HepG2 (cell line): Measurements from ENCODE around the gene PKD2L1. TPM values are rescaled to one million over a fixed set of nuclear protein-coding genes. Genes with fewer than 3 reads are reported as not detected.
A peak's percentile ranks its signal among the peaks of the same experiment; 100 is the strongest.

Source experiments
- ATAC-seq: fragments of 200-7000 bp; cut with Tn5 transposase; 3 replicates; pipeline ENCODE4 v1.9.1; 2020; ENCODE audit warnings: mild to moderate bottlenecking, moderate library complexity
- BruUV-seq: library from RNA; stranded (reverse); fragments of 400-500 nt; replicated peaks from 2 replicates; lab custom pipeline; 2021; lab: Mats Ljungman, UMichigan
- CTCF ChIA-PET: fragments of 300-600 bp; formaldehyde crosslinking; extraction: SDS; loops from one replicate; lab custom pipeline; 2021; ENCODE audit warnings: low total read pairs, inconsistent platforms, low intra/inter-chr PET ratio; lab: Yijun Ruan, JAX
- POLR2A ChIA-PET: fragments of 350-600 bp; sonication (Branson Sonifier 250); formaldehyde crosslinking; loops from one replicate; lab custom pipeline; 2020; ENCODE audit warnings: antibody characterized with exemption, inconsistent platforms; lab: Yijun Ruan, JAX
- DNase-seq: peaks from one replicate; pipeline ENCODE4 v3.0.0-alpha.2; 2015; ENCODE audit warnings: low spot score
- FAIRE-seq: peaks from 3 replicates; lab custom pipeline; 2011; peaks lifted over from hg19 to GRCh38; lab: Jason Lieb, UNC
- H2AFZ ChIP-seq: one replicate; pipeline ENCODE4 v1.6.1; 2011; ENCODE audit warnings: low read length, inconsistent platforms
- H3K27ac ChIP-seq: fragments of 300-600 bp; 3 replicates; pipeline ENCODE4 v1.8.0; 2011; ENCODE audit warnings: mixed run types, mild to moderate bottlenecking, mixed read lengths, low read length, inconsistent platforms; ENCODE audit not compliant: insufficient read depth; ENCODE audit errors: extremely low read length
- H3K27me3 ChIP-seq, 2 experiments: fragments of 200-600 bp in 1 of 2; 2 replicates in 1 of 2; 3 replicates in 1 of 2; pipeline versions ENCODE4 v1.6.0 to v1.8.0; 2011; ENCODE audit warnings: low read length in 2 of 2, mild to moderate bottlenecking in 2 of 2, moderate library complexity in 2 of 2, inconsistent platforms in 1 of 2; ENCODE audit not compliant: insufficient read depth in 2 of 2, control insufficient read depth in 1 of 2
- H3K36me3 ChIP-seq, 2 experiments: fragments of 200-600 bp in 1 of 2; replicated peaks in 1 of 2; 2 replicates in 1 of 2; 3 replicates in 1 of 2; pipeline versions ENCODE4 v1.5.1 to v1.8.0; 2011; ENCODE audit warnings: low read length in 2 of 2, inconsistent platforms in 1 of 2; ENCODE audit not compliant: insufficient read depth in 2 of 2, control insufficient read depth in 1 of 2
- H3K4me1 ChIP-seq: 2 replicates; pipeline ENCODE4 v1.5.1; 2012; ENCODE audit warnings: low read length, inconsistent platforms; ENCODE audit not compliant: insufficient read depth
- H3K4me2 ChIP-seq: 2 replicates; pipeline ENCODE4 v1.6.0; 2011; ENCODE audit warnings: low read depth, low read length, inconsistent platforms
- H3K4me3 ChIP-seq, 3 experiments: fragments of 200-600 bp in 1 of 3; sonication (generic), shearing (Covaris generic) in 1 of 3; replicated peaks in 1 of 3; 2 replicates each; pipeline ENCODE4 v1.5.1; 2011 to 2016; ENCODE audit warnings: low read length in 3 of 3, inconsistent platforms in 2 of 3, low read depth in 2 of 3, mild to moderate bottlenecking in 2 of 3, control low read depth in 1 of 3, mixed read lengths in 1 of 3; ENCODE audit not compliant: insufficient read depth in 1 of 3
- H3K79me2 ChIP-seq: one replicate; pipeline ENCODE4 v1.6.1; 2011; ENCODE audit warnings: low read length, inconsistent platforms; ENCODE audit not compliant: insufficient read depth
- H3K9ac ChIP-seq: 2 replicates; pipeline ENCODE4 v1.6.0; 2011; ENCODE audit warnings: mild to moderate bottlenecking, low read depth, low read length, inconsistent platforms; ENCODE audit not compliant: insufficient read depth
- H3K9me3 ChIP-seq: 2 replicates; pipeline ENCODE4 v1.5.1; 2012; ENCODE audit warnings: mild to moderate bottlenecking, low read length
- H4K20me1 ChIP-seq: 2 replicates; pipeline ENCODE4 v1.6.0; 2011; ENCODE audit warnings: inconsistent platforms, mild to moderate bottlenecking, low read length, moderate library complexity; ENCODE audit not compliant: insufficient read depth
- DPF2 ChIP-seq: sonication (generic); formaldehyde crosslinking; IDR thresholded peaks from 2 replicates; pipeline ENCODE4 v1.4.0; 2020; ENCODE audit warnings: mild to moderate bottlenecking, low read depth, missing genetic modification reagents, borderline replicate concordance
- FOSL2 ChIP-seq: sonication (generic); formaldehyde crosslinking; IDR thresholded peaks from 2 replicates; pipeline ENCODE4 v1.4.0; 2020; ENCODE audit warnings: missing genetic modification reagents
- HHEX ChIP-seq: IDR thresholded peaks from 2 replicates; pipeline ENCODE4 v1.6.1; 2016; ENCODE audit warnings: control low read depth
- HMGXB4 ChIP-seq, 2 experiments: sonication (generic) in 1 of 2; formaldehyde crosslinking in 1 of 2; IDR thresholded peaks; 2 replicates each; pipeline versions ENCODE4 v1.4.0 to v1.6.1; 2018 to 2020; ENCODE audit warnings: missing genetic modification reagents in 2 of 2, borderline replicate concordance in 1 of 2, low read depth in 1 of 2, mild to moderate bottlenecking in 1 of 2, missing biosample characterization in 1 of 2
- HNF4A ChIP-seq: sonication (generic); formaldehyde crosslinking; IDR thresholded peaks from 2 replicates; pipeline ENCODE4 v1.4.0; 2020; ENCODE audit warnings: missing genetic modification reagents
- JARID2 ChIP-seq: sonication (generic); formaldehyde crosslinking; IDR thresholded peaks from 2 replicates; pipeline ENCODE4 v1.8.1; 2023; ENCODE audit warnings: missing genetic modification reagents, inconsistent platforms; ENCODE audit not compliant: insufficient replicate concordance
- MAF1 ChIP-seq: sonication (generic); formaldehyde crosslinking; IDR thresholded peaks from 2 replicates; pipeline ENCODE4 v1.5.0; 2020; ENCODE audit warnings: missing genetic modification reagents, borderline replicate concordance
- MAX ChIP-seq: IDR thresholded peaks from 2 replicates; pipeline ENCODE4 v1.6.1; 2012; ENCODE audit warnings: inconsistent platforms
- NR2F6 ChIP-seq, 2 experiments: IDR thresholded peaks; 2 replicates each; pipeline ENCODE4 v1.6.1; 2016; ENCODE audit warnings: antibody characterized with exemption in 1 of 2, mild to moderate bottlenecking in 1 of 2
- TARDBP ChIP-seq: sonication (generic); formaldehyde crosslinking; IDR thresholded peaks from 2 replicates; pipeline ENCODE4 v1.8.0; 2022; ENCODE audit warnings: mild to moderate bottlenecking, missing genetic modification reagents
- TSC22D2 ChIP-seq: sonication (generic); formaldehyde crosslinking; IDR thresholded peaks from 2 replicates; pipeline ENCODE4 v1.5.1; 2020; ENCODE audit warnings: missing genetic modification reagents, mild to moderate bottlenecking, borderline replicate concordance
- ZNF205 ChIP-seq: IDR thresholded peaks from 2 replicates; pipeline ENCODE4 v1.6.1; 2018; ENCODE audit warnings: missing biosample characterization, missing genetic modification reagents
- ZNF503 ChIP-seq: sonication (generic); formaldehyde crosslinking; IDR thresholded peaks from 2 replicates; pipeline ENCODE4 v1.4.0; 2020; ENCODE audit warnings: missing genetic modification reagents
- ZNF674 ChIP-seq: sonication (generic); formaldehyde crosslinking; IDR thresholded peaks from 2 replicates; pipeline ENCODE4 v1.5.0; 2020; ENCODE audit warnings: low read depth, mild to moderate bottlenecking, missing genetic modification reagents
- ZNF781 ChIP-seq: sonication (generic); formaldehyde crosslinking; IDR thresholded peaks from 2 replicates; pipeline ENCODE4 v1.5.1; 2020; ENCODE audit warnings: borderline replicate concordance, mild to moderate bottlenecking, missing genetic modification reagents; ENCODE audit errors: not compliant biosample characterization
- WGBS: methylation state at CpG from one replicate; pipeline ENCODE4 v1.1.6; 2017; ENCODE audit warnings: low lambda C conversion rate; 5-methylcytosine and 5-hydroxymethylcytosine counted together
- in situ Hi-C: cut with HindIII; loops from 2 replicates; pipeline ENCODE4 v1.10.0; 2017; ENCODE audit warnings: low pct_unique_long_range_greater_than_20kb; ENCODE audit not compliant: extremely low pct_ligation_motif_present
- intact Hi-C: fragments of 100-400 bp; cut with micrococcal nuclease; formaldehyde crosslinking; loops from one replicate; pipeline ENCODE4 v1.10.0; 2022; ENCODE audit not compliant: unreplicated experiment
- polyA plus RNA-seq, 8 experiments: library from polyadenylated mRNA; depleted of rRNA in 3 of 8; stranded (reverse) in 7 of 8; unstranded in 1 of 8; fragments of >200 nt; fragmentation: Illumina TruSeq in 4 of 8; extraction: Trizol in 4 of 8; gene quantifications; 2 replicates each; pipeline versions ENCODE4 v1.2.1 to v1.2.3, GENCODE V29; 2011 to 2016; ENCODE audit warnings: low read depth in 4 of 8, missing spikeins in 1 of 8, mixed read lengths in 1 of 8; ENCODE audit not compliant: insufficient read depth in 1 of 8
- total RNA-seq, 5 experiments: library from RNA; depleted of rRNA; stranded (reverse); fragments of >200 nt; fragmentation: Illumina TruSeq; extraction: Trizol; gene quantifications; 2 replicates each; pipeline ENCODE4 v1.2.3, GENCODE V29; 2016; ENCODE audit warnings: low read depth in 1 of 5
- TF ChIP-seq, protein P1 (sequence below): sonication (generic); formaldehyde crosslinking; IDR thresholded peaks from 2 replicates; pipeline ENCODE4 v1.4.0; 2020; ENCODE audit warnings: mild to moderate bottlenecking, low read depth, missing genetic modification reagents

PKD2L1 gene
- total and polyA plus RNA-seq, 2 of the 13 experiments (the other 11 are each of a cell fraction or from before 2014, with no cell fraction given) = 0.07 to 0.15 TPM

DNA sequence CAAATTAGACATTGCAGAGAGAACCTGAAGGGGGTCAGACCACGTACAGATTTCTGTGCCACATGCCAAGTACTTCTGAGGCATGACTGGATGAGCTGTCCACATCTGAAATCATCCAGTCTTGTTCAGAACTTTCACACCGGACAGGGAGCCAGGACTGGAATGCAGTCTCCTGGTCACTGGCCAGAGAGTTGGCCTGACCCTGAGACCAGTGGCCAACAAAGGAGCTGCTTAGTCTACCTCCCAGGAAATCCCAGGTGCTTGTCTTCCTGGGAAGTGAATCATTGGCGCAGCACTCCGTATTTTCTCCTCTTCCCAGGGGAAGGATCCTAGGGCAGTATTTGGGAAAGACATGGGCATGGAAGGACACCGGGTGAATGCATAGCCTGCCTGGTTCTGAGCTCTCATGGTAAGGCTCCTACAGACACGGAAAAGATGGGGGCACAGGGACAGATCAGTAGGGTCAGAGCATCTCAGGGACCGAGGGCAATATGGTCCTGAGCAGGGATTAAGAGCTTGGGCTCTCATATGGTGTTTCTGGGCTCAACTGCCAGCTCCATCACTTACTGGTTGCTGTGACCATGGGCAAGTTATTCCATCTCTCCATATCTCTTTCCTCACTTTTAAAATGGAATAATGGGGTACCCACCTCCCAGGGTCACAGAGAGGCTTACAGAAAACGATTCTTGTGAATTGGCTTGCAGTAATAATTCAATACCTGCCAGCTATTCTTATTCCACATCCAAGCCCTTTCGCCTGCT is 15.7 kb upstream of the PKD2L1 start:
- in situ Hi-C loops = loop anchor here (25.0 kb wide), 1 partner anchor 542 kb away; no protein-coding TSS in a partner anchor
- CTCF ChIA-PET = interaction anchor here (10.5 kb wide), 1 partner anchor 86 kb away, joined by 297 read pairs; no protein-coding TSS in a partner anchor
- peak; percentile 1; the same call in 1 of the 3 replicates for ATAC-seq
- TF ChIP-seq FOSL2 = peak; percentile 23; the same call in 1 of the 2 replicates
- TF ChIP-seq HMGXB4 (CRISPR knock-in tag; IDR thresholded peaks at IDR 0.05; ENCODE audit: borderline replicate concordance in 1 of 2, low read depth in 1 of 2) = 0 out of 4 replicates have a peak, but pooled peaks of 1 of the 2 experiments have one; percentile 38
- no peak for TF ChIP-seq NR2F6 (IDR thresholded peaks at IDR 0.05)
- TF ChIP-seq NR2F6 (CRISPR knock-in tag; IDR thresholded peaks at IDR 0.05) = peak; percentile 62; the same call in 1 of the 2 replicates
- TF ChIP-seq ZNF781 = no peak
- 0 out of 2 replicates have a peak, but pooled peaks have one; percentile 26 for TF ChIP-seq ZNF503 (CRISPR knock-in tag)
- TF ChIP-seq, protein P1, sequence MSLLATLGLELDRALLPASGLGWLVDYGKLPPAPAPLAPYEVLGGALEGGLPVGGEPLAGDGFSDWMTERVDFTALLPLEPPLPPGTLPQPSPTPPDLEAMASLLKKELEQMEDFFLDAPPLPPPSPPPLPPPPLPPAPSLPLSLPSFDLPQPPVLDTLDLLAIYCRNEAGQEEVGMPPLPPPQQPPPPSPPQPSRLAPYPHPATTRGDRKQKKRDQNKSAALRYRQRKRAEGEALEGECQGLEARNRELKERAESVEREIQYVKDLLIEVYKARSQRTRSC (CRISPR knock-in tag) = no peak
- peak; percentile 29; the same call in 1 of the 2 replicates for TF ChIP-seq HNF4A (CRISPR knock-in tag)
- TF ChIP-seq ZNF674 (CRISPR knock-in tag) = no peak
- no peak for TF ChIP-seq HHEX
- no peak for TF ChIP-seq ZNF205 (CRISPR knock-in tag)
- TF ChIP-seq DPF2 (CRISPR knock-in tag) = no peak
- 0 out of 2 replicates have a peak, but pooled peaks have one; percentile 49 for TF ChIP-seq MAF1 (CRISPR knock-in tag)
- peak; percentile 44 for TF ChIP-seq TARDBP (CRISPR knock-in tag)
- no peak for TF ChIP-seq TSC22D2 (CRISPR knock-in tag)
- TF ChIP-seq MAX = 0 out of 2 replicates have a peak, but pooled peaks have one; percentile 26
- TF ChIP-seq JARID2 (CRISPR knock-in tag) = peak; percentile 13

More for the DNA sequence above, 15.7 kb upstream of the PKD2L1 start:
- H3K79me2 ChIP-seq = peaks cover 47% of the 10 kb centered on the region
- DNase-seq (peak; percentile 58), FAIRE-seq (no peak)
- WGBS = 6% methylated on average over 8 of the region's 9 CpGs
- no peaks in the 10 kb centered on the region; a peak in 1 of 5 replicates for H3K27me3 ChIP-seq
- no peak overlapping the region for H2AFZ ChIP-seq
- H3K9ac ChIP-seq = peak overlapping the region; percentile 89
- POLR2A ChIA-PET = interaction anchor here (1.2 to 12.6 kb wide), 11 partner anchors 8 to 173 kb away, joined by 3 to 287 read pairs (median 7); no protein-coding TSS in a partner anchor
- peaks cover 63% of the 10 kb centered on the region for H3K4me1 ChIP-seq
- TSS peak; percentile 85 for BruUV-seq
- peak overlapping the region; percentile 82 for H3K27ac ChIP-seq
- peak overlapping the region; percentile 83 for H3K4me2 ChIP-seq
- H3K9me3 ChIP-seq = no peaks in the 10 kb centered on the region
- peaks cover 9 to 28% of the 10 kb centered on the region in 2 experiments for H3K36me3 ChIP-seq
- intact Hi-C loops = no loop called here
- peaks cover 30% of the 10 kb centered on the region for H4K20me1 ChIP-seq
- peak overlapping the region; percentile 95 to 99 (median 95) for H3K4me3 ChIP-seq
